H9 (cell line): Measurements from ENCODE around the gene EPB41L1. TPM values are rescaled to one million over a fixed set of nuclear protein-coding genes. Genes with fewer than 3 reads are reported as not detected.
A peak's percentile ranks its signal among the peaks of the same experiment; 100 is the strongest.

ENCODE experiments used
- DNase-seq: peaks from one replicate; pipeline ENCODE4 v3.0.0-alpha.2; 2017
- H2AFZ ChIP-seq: one replicate; pipeline ENCODE4 v1.6.1; 2013; ENCODE audit warnings: mild to moderate bottlenecking, low read length, control low read depth, moderate library complexity
- H2AK5ac ChIP-seq: 2 replicates; pipeline ENCODE4 v1.6.1; 2013; ENCODE audit warnings: low read length, control low read depth, mixed read lengths; ENCODE audit not compliant: insufficient read length
- H2BK120ac ChIP-seq: one replicate; pipeline ENCODE4 v1.6.1; 2013; ENCODE audit warnings: low read depth, mild to moderate bottlenecking, low read length, control low read depth, inconsistent platforms; ENCODE audit not compliant: poor library complexity, severe bottlenecking
- H2BK12ac ChIP-seq: 2 replicates; pipeline ENCODE4 v1.6.1; 2013; ENCODE audit warnings: low read length, control low read depth, mixed read lengths, low read depth; ENCODE audit not compliant: insufficient read length
- H2BK15ac ChIP-seq: 2 replicates; pipeline ENCODE4 v1.6.1; 2013; ENCODE audit warnings: low read depth, low read length, control low read depth
- H2BK20ac ChIP-seq: one replicate; pipeline ENCODE4 v1.6.1; 2013; ENCODE audit warnings: low read depth, mild to moderate bottlenecking, low read length, control low read depth, inconsistent platforms; ENCODE audit not compliant: poor library complexity, severe bottlenecking
- H2BK5ac ChIP-seq: 2 replicates; pipeline ENCODE4 v1.6.1; 2013; ENCODE audit warnings: low read length, control low read depth, mixed read lengths; ENCODE audit not compliant: insufficient read length
- H3K14ac ChIP-seq: 2 replicates; pipeline ENCODE4 v1.6.1; 2013; ENCODE audit warnings: low read length, control low read depth; ENCODE audit not compliant: insufficient read depth
- H3K18ac ChIP-seq: 2 replicates; pipeline ENCODE4 v1.6.1; 2013; ENCODE audit warnings: low read depth, mild to moderate bottlenecking, mixed read lengths, low read length, control low read depth; ENCODE audit not compliant: insufficient read length
- H3K23ac ChIP-seq: 2 replicates; pipeline ENCODE4 v1.6.1; 2013; ENCODE audit warnings: low read length, control low read depth, mixed read lengths, low read depth; ENCODE audit not compliant: insufficient read length
- H3K23me2 ChIP-seq: 2 replicates; pipeline ENCODE4 v1.6.1; 2013; ENCODE audit warnings: low read depth, mild to moderate bottlenecking, mixed read lengths, low read length, control low read depth; ENCODE audit not compliant: insufficient read length, poor library complexity, severe bottlenecking
- H3K27ac ChIP-seq: 2 replicates; pipeline ENCODE4 v1.5.1; 2013; ENCODE audit warnings: low read length, control low read depth, mixed read lengths, low read depth; ENCODE audit not compliant: insufficient read length
- H3K27me3 ChIP-seq: 2 replicates; pipeline ENCODE4 v1.6.1; 2013; ENCODE audit warnings: low read length, control low read depth, inconsistent platforms; ENCODE audit not compliant: insufficient read depth
- H3K4ac ChIP-seq: 2 replicates; pipeline ENCODE4 v1.6.1; 2013; ENCODE audit warnings: low read depth, mild to moderate bottlenecking, control low read depth, inconsistent platforms, low read length, moderate library complexity
- H3K4me1 ChIP-seq: 2 replicates; pipeline ENCODE4 v1.6.1; 2013; ENCODE audit warnings: low read length, control low read depth, inconsistent platforms; ENCODE audit not compliant: insufficient read depth
- H3K4me2 ChIP-seq: 2 replicates; pipeline ENCODE4 v1.6.1; 2013; ENCODE audit warnings: low read length, control low read depth, mixed read lengths; ENCODE audit not compliant: insufficient read length, insufficient read depth
- H3K56ac ChIP-seq: 2 replicates; pipeline ENCODE4 v1.6.1; 2013; ENCODE audit warnings: low read depth, mild to moderate bottlenecking, mixed read lengths, low read length, control low read depth; ENCODE audit not compliant: insufficient read length
- H3K79me1 ChIP-seq: 2 replicates; pipeline ENCODE4 v1.6.1; 2013; ENCODE audit warnings: low read depth, mild to moderate bottlenecking, moderate library complexity, low read length, control low read depth, inconsistent platforms; ENCODE audit not compliant: insufficient read depth, poor library complexity, severe bottlenecking
- H3K79me2 ChIP-seq: 2 replicates; pipeline ENCODE4 v1.6.1; 2013; ENCODE audit warnings: low read length, control low read depth, inconsistent platforms; ENCODE audit not compliant: insufficient read depth
- H3K9ac ChIP-seq: 2 replicates; pipeline ENCODE4 v1.6.1; 2013; ENCODE audit warnings: low read length, control low read depth, mixed read lengths; ENCODE audit not compliant: insufficient read length; ENCODE audit errors: extremely low read depth
- H3K9me3 ChIP-seq: one replicate; pipeline ENCODE4 v1.6.1; 2013; ENCODE audit warnings: low read depth, low read length, inconsistent platforms; ENCODE audit not compliant: control insufficient read depth
- H3T11ph ChIP-seq: one replicate; pipeline ENCODE4 v1.6.1; 2013; ENCODE audit warnings: mild to moderate bottlenecking, low read length, control low read depth, inconsistent platforms
- H4K20me1 ChIP-seq: one replicate; pipeline ENCODE4 v1.6.1; 2013; ENCODE audit not compliant: control insufficient read depth, insufficient read length, insufficient read depth
- H4K5ac ChIP-seq: 2 replicates; pipeline ENCODE4 v1.6.1; 2013; ENCODE audit warnings: low read depth, mild to moderate bottlenecking, mixed read lengths, low read length, control low read depth; ENCODE audit not compliant: insufficient read length
- H4K8ac ChIP-seq: replicated peaks from 2 replicates; pipeline ENCODE4 v1.6.1; 2013; ENCODE audit warnings: low read length, control low read depth, mixed read lengths, low read depth; ENCODE audit not compliant: insufficient read length
- H4K91ac ChIP-seq: 2 replicates; pipeline ENCODE4 v1.6.1; 2013; ENCODE audit warnings: low read depth, mild to moderate bottlenecking, moderate library complexity, mixed read lengths, low read length, control low read depth; ENCODE audit not compliant: insufficient read length
- H3K27ac Mint-ChIP-seq, 3 experiments: 2 replicates in 2 of 3; 3 replicates in 1 of 3; pipeline ENCODE4 v1.8.0; 2020 to 2021; ENCODE audit warnings: mixed read lengths in 3 of 3, mild to moderate bottlenecking in 1 of 3, moderate library complexity in 1 of 3
- H3K27me3 Mint-ChIP-seq: 2 replicates; pipeline ENCODE4 v1.8.0; 2021; ENCODE audit warnings: low read depth, mild to moderate bottlenecking, moderate library complexity, mixed read lengths
- H3K36me3 Mint-ChIP-seq, 3 experiments: 2 replicates in 2 of 3; 3 replicates in 1 of 3; pipeline ENCODE4 v1.8.0; 2020 to 2021; ENCODE audit warnings: low read depth in 3 of 3, mixed read lengths in 3 of 3; ENCODE audit not compliant: insufficient read depth in 1 of 3
- H3K4me1 Mint-ChIP-seq, 2 experiments: 2 replicates each; pipeline ENCODE4 v1.8.0; 2020; ENCODE audit warnings: mixed read lengths in 2 of 2
- H3K4me3 Mint-ChIP-seq, 2 experiments: 2 replicates in 1 of 2; 3 replicates in 1 of 2; pipeline ENCODE4 v1.8.0; 2020 to 2021; ENCODE audit warnings: mild to moderate bottlenecking in 2 of 2, mixed read lengths in 2 of 2, moderate library complexity in 1 of 2
- H3K9me3 Mint-ChIP-seq, 2 experiments: 2 replicates in 1 of 2; 3 replicates in 1 of 2; pipeline ENCODE4 v1.8.0; 2020; ENCODE audit warnings: mild to moderate bottlenecking in 2 of 2, mixed read lengths in 2 of 2, moderate library complexity in 1 of 2
- CTCF ChIP-seq: fragments of 200-600 bp; sonication (generic); conservative IDR thresholded peaks from 3 replicates; pipeline ENCODE4 v1.8.0; 2021; ENCODE audit warnings: antibody characterized with exemption, mild to moderate bottlenecking
- total RNA-seq: library from RNA; stranded (reverse); gene quantifications from 2 replicates; pipeline ENCODE4 v1.2.1, GENCODE V29; 2021

The EPB41L1 gene
- total RNA-seq, 1 experiment from 2014 or later, result 31.1 TPM

- Histone ChIP-seq H2BK15ac (no peak overlapping the region), H3K23ac (no peak overlapping the region), H3K4ac (no peak overlapping the region), H3K9ac (peak overlapping the region; percentile 18), H4K5ac (no peak overlapping the region), H3K23me2 (no peaks in the 10 kb centered on the region), H3T11ph (no peak overlapping the region), H3K14ac (no peak overlapping the region), H4K8ac (no peak overlapping the region), H2AK5ac (no peak overlapping the region), H2BK5ac (no peak overlapping the region), H3K4me2 (no peak overlapping the region), H3K79me2 (no peaks in the 10 kb centered on the region), H3K79me1 (no peaks in the 10 kb centered on the region), H3K56ac (no peak overlapping the region), H3K4me1 (no peaks in the 10 kb centered on the region; the same call in 1 of the 2 replicates), H3K18ac (no peak overlapping the region), H3K27ac (no peak overlapping the region), H2BK20ac (no peak overlapping the region), H2BK12ac (no peak overlapping the region), H2BK120ac (no peak overlapping the region), H2AFZ (no peak overlapping the region), H3K9me3 (no peaks in the 10 kb centered on the region), H3K27me3 (no peaks in the 10 kb centered on the region), H4K91ac (no peak overlapping the region), H4K20me1 (no peaks in the 10 kb centered on the region)
- Mint-ChIP-seq H3K36me3 (peaks cover 0 to 8% (median 2%) of the 10 kb centered on the region in 3 experiments; a peak in 4 of 7 replicates), H3K4me1 (peaks cover 2 to 13% of the 10 kb centered on the region in 2 experiments; a peak in 2 of 4 replicates), H3K4me3 (no peak overlapping the region), H3K27me3 (no peaks in the 10 kb centered on the region), H3K9me3 (no peaks in the 10 kb centered on the region), H3K27ac (no peak overlapping the region)
- no peak for DNase-seq
- no peak for TF ChIP-seq CTCF
Measured at GRCh38 chr20:36180323-36180722, 25.8 kb downstream of the EPB41L1 start.
